ENCODE data around the gene PCDH1.

- TF ChIP-seq EZH2phosphoT487 (IDR thresholded peaks at IDR 0.05; ENCODE audit: borderline replicate concordance), result no peak
- TF ChIP-seq, protein P1, sequence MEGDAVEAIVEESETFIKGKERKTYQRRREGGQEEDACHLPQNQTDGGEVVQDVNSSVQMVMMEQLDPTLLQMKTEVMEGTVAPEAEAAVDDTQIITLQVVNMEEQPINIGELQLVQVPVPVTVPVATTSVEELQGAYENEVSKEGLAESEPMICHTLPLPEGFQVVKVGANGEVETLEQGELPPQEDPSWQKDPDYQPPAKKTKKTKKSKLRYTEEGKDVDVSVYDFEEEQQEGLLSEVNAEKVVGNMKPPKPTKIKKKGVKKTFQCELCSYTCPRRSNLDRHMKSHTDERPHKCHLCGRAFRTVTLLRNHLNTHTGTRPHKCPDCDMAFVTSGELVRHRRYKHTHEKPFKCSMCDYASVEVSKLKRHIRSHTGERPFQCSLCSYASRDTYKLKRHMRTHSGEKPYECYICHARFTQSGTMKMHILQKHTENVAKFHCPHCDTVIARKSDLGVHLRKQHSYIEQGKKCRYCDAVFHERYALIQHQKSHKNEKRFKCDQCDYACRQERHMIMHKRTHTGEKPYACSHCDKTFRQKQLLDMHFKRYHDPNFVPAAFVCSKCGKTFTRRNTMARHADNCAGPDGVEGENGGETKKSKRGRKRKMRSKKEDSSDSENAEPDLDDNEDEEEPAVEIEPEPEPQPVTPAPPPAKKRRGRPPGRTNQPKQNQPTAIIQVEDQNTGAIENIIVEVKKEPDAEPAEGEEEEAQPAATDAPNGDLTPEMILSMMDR (conservative IDR thresholded peaks at IDR 0.05; ENCODE audit: low read length), result no peak
Observed at GRCh38 chr5:141915881-141916336, 37.7 kb upstream of the PCDH1 start.
